GM19238 (cell line): ENCODE data around the gene SEMA4D.

ENCODE experiments used
- DNase-seq: peaks from one replicate; pipeline ENCODE4 v3.0.0; 2011; ENCODE audit warnings: low spot score; ENCODE audit not compliant: insufficient read length

Gene SEMA4D

GRCh38 chr9:89328064-89328463, 169.8 kb downstream of the SEMA4D start:
- no peak for DNase-seq

GRCh38 chr9:89325733-89326132, 172.2 kb downstream of the SEMA4D start:
- no peak for DNase-seq

- DNase-seq: no peak
These were observed 174.5 kb downstream of the SEMA4D start for GRCh38 chr9:89323390-89323789.

- DNase-seq: no peak
These were observed 178.7 kb downstream of the SEMA4D start for GRCh38 chr9:89319015-89319905.

- DNase-seq: peak; percentile 77
These were observed 179.5 kb downstream of the SEMA4D start, which contains the start of gene SECISBP2 for GRCh38 chr9:89318123-89319014. Gene SECISBP2 (plus strand): TSS chr9:89318500. CDS start chr9:89318577, 77 bp downstream.

- DNase-seq: no peak
These were observed 180.6 kb downstream of the SEMA4D start for GRCh38 chr9:89317282-89317681.

- DNase-seq: no peak
These were observed 182.4 kb downstream of the SEMA4D start for GRCh38 chr9:89315482-89315881.

- no peak for DNase-seq
These were observed 183.0 kb downstream of the SEMA4D start for GRCh38 chr9:89314955-89315354.

GRCh38 chr9:89313842-89314241, 184.1 kb downstream of the SEMA4D start:
- DNase-seq: no peak

- DNase-seq: no peak
These were observed 185.7 kb downstream of the SEMA4D start for GRCh38 chr9:89312222-89312571.

GRCh38 chr9:89311346-89312221, 186.3 kb downstream of the SEMA4D start:
- no peak for DNase-seq
